ENCODE measurements around the gene CSMD2.

CSMD2 gene

DNA sequence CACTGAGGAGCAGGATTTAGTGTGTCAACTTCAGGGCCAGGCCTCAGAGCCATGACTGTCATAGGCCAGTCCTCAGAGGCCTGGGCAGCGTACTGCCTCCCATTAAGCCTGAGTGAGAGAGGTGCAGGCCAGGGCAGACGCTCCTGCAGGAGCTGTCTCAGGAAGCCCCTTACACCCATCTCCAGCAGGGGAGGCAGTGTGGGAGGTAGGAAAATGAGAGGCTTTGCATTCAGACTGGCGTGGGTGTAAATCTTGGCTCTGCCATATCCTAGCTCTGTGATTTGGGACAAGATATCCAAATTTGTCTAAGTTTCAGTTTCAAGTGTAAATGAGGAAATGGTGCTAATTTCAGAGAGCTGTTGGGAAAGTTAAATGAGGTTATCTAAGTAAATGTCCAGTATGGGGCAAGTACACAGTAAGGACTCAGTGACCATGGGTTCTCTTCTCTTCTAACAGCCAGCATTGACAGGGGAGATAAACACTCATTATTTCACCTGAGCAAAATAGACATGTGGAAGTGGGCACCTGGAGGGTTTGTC, 508.5 kb downstream of the CSMD2 start:
- no peak for DNase-seq

DNA sequence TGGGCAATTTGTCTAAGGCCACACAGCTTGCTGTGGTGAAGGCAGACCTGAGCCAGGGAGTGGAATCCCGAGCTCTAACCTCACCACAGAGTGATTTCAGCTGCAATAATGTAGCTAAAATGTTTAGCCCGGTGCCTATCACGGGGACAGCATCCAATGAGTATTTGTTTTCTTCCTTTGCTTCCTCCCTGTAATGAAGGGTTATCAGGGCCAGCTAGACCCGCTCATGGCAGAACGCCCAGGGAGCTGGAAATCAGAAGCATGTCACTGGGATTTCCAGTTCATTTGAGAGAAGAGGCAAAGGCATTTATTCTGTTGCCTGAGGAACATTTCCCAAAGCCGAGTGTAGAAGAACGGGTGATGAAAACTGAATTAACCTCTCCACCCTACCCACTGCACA, 509.5 kb downstream of the CSMD2 start:
- no peak for DNase-seq

GRCh38 chr1:33654267-33654834, 510.7 kb downstream of the CSMD2 start:
- DNase-seq: no peak

DNA sequence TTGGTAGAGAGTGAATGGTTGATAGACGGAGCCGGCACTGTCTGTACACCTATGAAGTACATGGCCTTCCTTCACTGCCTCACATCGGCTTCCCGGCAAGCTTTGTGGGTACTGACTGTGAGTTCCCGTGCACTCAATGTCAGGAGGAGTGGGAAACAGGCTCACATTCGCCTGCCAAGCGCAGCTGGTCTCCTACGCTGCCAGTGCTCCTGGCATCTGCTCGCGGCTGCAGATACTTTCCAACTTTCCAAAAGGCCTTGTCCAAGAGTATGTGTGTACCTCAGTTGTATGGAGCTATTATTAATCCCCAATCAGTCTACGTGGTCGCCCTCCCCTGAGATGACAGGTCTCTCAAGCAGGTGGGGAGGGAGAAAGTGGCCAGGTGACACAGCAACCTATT, 511.8 kb downstream of the CSMD2 start:
- no peak for DNase-seq

DNA sequence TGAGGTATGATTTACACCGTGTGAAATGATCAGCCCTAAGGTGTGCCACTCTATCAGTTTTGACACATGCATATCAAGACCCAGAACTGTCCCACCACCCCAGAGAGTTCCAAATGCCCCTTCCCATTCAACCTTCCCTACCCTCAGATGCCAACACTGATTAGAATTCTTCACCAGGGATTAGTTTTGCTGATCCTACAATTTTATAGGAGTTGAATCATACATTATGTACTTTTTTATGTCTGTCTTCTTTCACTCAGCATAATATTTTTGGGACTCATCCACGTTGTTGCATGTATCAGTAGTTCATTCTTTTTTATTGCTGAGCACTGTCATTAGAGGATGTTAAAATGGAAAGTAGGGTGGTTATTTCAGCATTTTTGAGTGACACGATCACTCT, 514.3 kb downstream of the CSMD2 start:
- DNase-seq: no peak

GRCh38 chr1:33649759-33650158, 515.3 kb downstream of the CSMD2 start:
- no peak for DNase-seq

DNA sequence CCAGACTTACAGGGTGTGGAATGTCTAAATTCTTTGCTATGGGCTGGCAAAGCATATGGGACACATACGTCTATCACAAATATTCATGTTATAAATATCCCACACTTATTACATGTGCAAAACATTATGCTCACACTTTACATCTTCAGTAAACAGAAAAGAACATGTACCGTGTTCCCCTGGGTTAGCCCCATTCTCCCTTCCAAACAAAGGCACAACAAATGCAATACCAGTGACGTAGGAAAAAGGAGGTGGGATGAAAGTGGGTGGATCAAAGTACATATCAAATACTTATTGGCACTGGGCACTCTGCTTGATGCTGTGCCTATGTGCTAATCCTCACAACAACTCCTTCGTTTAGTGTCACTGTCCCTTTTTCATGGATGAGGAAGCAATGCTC, 521.8 kb downstream of the CSMD2 start:
- no peak for DNase-seq

GRCh38 chr1:33641104-33641830, 523.8 kb downstream of the CSMD2 start:
- no peak for DNase-seq

- DNase-seq: no peak
Observed at GRCh38 chr1:33640114-33640660, 524.8 kb downstream of the CSMD2 start.

DNA sequence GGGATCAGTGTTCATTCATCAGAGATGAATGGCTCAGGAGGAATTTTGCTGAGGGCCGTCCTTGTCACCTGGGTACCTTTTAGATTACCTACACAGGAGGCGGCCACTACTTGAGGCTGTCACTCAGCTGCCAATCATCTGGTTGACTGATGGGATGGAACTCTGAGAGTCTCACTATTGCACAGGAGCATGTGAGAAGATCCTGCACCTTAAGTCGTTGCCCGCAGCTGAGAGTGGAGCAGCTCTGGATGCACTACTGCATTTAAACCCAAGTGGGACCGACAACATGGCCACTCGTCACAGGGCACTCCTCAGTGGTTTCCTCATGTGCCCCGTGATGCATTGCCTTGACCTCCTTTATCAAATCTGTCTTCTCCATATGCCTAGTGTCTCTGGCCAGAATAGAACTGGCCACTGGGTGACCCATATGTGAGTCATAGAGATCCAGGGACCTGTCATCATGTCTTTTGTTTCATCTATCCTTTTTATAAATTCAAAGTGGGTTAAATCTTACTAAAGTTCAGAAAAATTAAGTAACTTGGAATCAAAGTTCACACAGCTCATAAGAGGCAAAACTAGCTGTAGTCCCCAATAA, 527.1 kb downstream of the CSMD2 start:
- no peak for DNase-seq

DNA sequence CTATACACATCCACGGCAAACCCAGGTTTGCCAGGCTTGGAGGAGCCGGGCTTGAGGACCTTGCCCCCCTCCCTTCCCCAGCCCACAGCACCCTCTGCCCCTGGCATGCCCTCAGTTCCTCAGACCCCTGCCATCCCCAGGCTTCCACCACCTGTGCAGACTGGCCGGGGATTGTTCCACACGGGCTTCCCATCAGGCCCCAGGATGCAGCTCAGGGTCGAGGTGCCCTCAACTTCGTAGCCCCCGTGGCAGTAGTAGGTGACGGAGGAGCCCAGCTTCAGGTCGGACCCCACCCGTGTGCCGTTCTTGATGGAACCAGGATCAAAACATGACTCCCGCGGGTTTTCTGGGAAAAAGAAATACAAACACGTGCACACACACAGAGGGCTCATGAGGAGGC, 528.8 kb downstream of the CSMD2 start:
- DNase-seq: no peak

- no peak for DNase-seq
Observed at GRCh38 chr1:33635336-33636012, 529.6 kb downstream of the CSMD2 start.

DNA sequence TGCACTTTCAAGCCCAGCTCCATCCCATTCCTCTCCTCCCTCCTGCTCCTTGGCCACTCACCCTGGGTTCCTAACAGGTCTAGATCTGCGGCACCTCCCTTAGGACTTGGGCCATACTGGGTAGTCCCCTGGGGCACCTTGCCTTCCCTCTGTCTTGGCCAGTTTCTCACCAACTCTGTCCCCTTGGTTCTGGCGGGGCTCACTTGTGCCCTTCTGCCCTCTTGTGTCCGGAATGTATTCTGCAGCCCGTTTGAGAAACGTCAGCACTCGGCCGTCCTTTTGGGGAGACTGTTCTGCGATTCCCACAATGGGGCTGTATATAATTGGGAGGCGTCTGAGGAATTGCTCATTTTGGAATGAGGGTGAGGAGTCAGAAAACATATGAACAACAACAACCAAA, 530.2 kb downstream of the CSMD2 start:
- peak in 1 of 2 experiments; percentile 9 for DNase-seq

- DNase-seq: no peak
Observed at GRCh38 chr1:33634143-33634542, 530.9 kb downstream of the CSMD2 start.

GRCh38 chr1:33633019-33633801, 531.8 kb downstream of the CSMD2 start:
- peak; percentile 75 to 86 for DNase-seq

- no peak for DNase-seq
Observed at GRCh38 chr1:33630686-33631085, 534.3 kb downstream of the CSMD2 start.

DNA sequence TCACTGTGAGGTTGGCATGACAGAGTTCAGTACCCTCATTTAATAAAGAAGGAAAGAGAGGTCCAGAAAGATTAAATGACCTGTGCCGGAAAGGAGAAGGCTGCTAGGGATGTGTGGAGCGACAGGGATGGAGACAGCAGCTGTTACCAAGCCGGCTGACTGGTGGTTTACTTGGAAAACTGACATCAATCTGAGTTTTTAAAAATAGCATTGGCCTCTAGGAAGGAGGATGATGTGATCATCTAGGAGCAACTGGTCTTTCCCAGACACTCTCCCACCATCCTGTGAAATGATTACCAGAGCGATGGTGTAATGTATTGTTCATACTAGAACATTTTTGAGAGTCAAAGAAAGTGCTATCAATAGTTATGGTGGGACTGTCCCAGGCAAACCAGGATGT, 538.2 kb downstream of the CSMD2 start:
- no peak for DNase-seq

DNA sequence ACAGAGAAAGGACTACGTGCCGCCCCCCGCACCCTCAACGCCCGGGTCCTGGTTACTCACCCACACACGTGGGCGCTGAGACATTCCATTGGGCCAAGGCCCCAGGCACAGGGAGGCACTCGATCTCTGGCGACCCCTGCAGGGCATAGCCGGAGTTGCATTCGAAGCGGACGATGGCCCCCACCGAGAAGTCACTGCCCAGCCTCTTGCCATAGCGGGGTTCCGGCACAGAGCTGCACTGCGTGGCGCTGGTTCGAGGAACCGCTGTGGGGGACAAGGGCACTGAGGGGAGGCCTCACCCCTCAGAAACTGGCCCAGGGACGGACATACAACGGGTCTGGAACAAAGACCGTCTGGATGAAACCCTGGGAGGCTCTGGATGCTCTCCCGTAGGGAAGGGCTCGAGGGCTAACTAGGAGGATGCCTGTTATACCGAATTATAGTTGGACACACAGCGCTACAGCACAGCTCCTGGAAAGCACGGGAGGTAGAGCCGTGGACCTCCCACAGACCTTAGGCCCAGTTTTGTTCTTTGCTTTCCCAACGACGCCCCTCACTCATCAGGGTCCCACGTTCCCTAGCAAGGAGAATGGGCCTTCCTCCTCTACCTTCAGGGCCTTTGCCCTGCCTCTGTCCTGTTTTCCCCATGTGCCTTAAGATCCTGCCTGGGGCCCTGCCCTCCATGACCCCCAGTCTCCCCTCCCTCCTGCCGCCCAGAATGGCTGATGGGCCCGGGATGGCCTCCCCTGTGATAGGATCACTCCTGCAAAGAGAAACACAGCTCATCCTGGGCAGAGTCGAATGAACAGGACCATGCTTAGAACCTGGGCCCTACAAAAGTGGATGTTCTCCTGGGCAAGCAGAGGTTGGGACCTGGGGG, 539.8 kb downstream of the CSMD2 start:
- no peak for DNase-seq

GRCh38 chr1:33624261-33624990, 540.6 kb downstream of the CSMD2 start:
- no peak for DNase-seq

- DNase-seq: no peak
Observed at GRCh38 chr1:33623811-33624210, 541.2 kb downstream of the CSMD2 start.

DNA sequence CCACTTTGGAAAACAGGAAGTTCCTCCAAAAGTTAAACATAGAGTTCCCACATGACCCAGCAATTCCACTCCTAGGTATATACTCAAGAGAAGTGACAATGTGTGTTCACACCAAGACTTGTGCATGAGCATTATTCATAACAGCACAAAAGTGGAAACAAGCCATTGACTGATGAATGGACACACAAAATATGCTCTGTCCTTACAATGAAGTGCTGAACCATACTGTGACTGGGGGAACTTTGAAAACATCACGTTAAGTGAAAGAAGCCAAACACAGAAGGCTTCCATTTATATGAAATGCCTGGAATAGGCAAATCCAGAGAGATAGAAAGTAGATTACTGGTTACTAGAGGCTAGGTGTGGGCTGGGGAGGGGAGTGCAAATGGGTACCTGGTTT, 542.3 kb downstream of the CSMD2 start:
- DNase-seq: no peak

Measured in stimulated activated CD4-positive, alpha-beta T cell treated with anti-CD3 and anti-CD28 coated beads, Interleukin-4, amount 100 ng/mL, for 4 hours (primary cell).